Small intestine (tissue), 7 donors: ENCODE results near the gene KCNC4. TPM values are rescaled to one million over a fixed set of nuclear protein-coding genes. Genes with fewer than 3 reads are reported as not detected.

Experiments
- DNase-seq, 2 donors: peaks; one replicate each; pipeline versions ENCODE4 v3.0.0 to v3.0.0-alpha.2; 2013
- FAIRE-seq: peaks from 2 replicates; lab custom pipeline; 2012; peaks lifted over from hg19 to GRCh38; lab: Jason Lieb, UNC
- H3K27ac ChIP-seq, 3 donors: one replicate each; pipeline ENCODE4 v1.5.1; 2013; ENCODE audit warnings: low read length in 2 of 3, mild to moderate bottlenecking in 2 of 3, control low read depth in 1 of 3, inconsistent platforms in 1 of 3, low read depth in 1 of 3, moderate library complexity in 1 of 3
- H3K27me3 ChIP-seq, 3 donors: one replicate each; pipeline ENCODE4 v1.6.1; 2013; ENCODE audit warnings: low read length in 3 of 3, inconsistent platforms in 1 of 3; ENCODE audit not compliant: control insufficient read depth in 3 of 3, insufficient read depth in 3 of 3
- H3K36me3 ChIP-seq, 3 donors: one replicate each; pipeline ENCODE4 v1.6.1; 2013; ENCODE audit warnings: low read length in 3 of 3, inconsistent platforms in 1 of 3, low read depth in 1 of 3, mild to moderate bottlenecking in 1 of 3, moderate library complexity in 1 of 3; ENCODE audit not compliant: control insufficient read depth in 3 of 3, insufficient read depth in 2 of 3
- H3K4me1 ChIP-seq, 3 donors: one replicate each; pipeline ENCODE4 v1.6.1; 2013; ENCODE audit warnings: low read length in 2 of 3, inconsistent platforms in 1 of 3, low read depth in 1 of 3, mild to moderate bottlenecking in 1 of 3, moderate library complexity in 1 of 3; ENCODE audit not compliant: control insufficient read depth in 3 of 3, insufficient read depth in 2 of 3
- H3K4me3 ChIP-seq, 3 donors: one replicate each; pipeline ENCODE4 v1.5.1; 2013; ENCODE audit warnings: low read length in 3 of 3, control low read depth in 1 of 3, inconsistent platforms in 1 of 3, low read depth in 1 of 3, mild to moderate bottlenecking in 1 of 3, moderate library complexity in 1 of 3
- H3K9me3 ChIP-seq, 2 donors: one replicate each; pipeline ENCODE4 v1.6.1; 2013; ENCODE audit warnings: low read depth in 1 of 2, low read length in 1 of 2; ENCODE audit not compliant: control insufficient read depth in 2 of 2, insufficient read depth in 1 of 2
- WGBS, 3 donors: extraction: QIAGEN DNeasy Blood & Tissue Kit; methylation state at CpG; one replicate each; pipeline ENCODE4 v1.1.7; 2013; 5-methylcytosine and 5-hydroxymethylcytosine counted together
- polyA plus RNA-seq, 4 donors: library from polyadenylated mRNA; stranded (reverse) in 3 of 4; unstranded in 1 of 4; fragments of 200-250 nt in 3 of 4; fragments of 120-200 nt in 1 of 4; gene quantifications; one replicate each; pipeline versions ENCODE4 v1.2.1 to v1.2.3, GENCODE V29; 2013
- donor health status: healthy with polysubstance abuse.
- donor health status: control.
- donor health status: control.
- donor health status: Bipolar disorder and iron deficiency.
- donor health status: healthy.

The KCNC4 gene
- polyA plus RNA-seq, 4 donors = under 0.01 to 3.7 (median 2.1) TPM

DNA sequence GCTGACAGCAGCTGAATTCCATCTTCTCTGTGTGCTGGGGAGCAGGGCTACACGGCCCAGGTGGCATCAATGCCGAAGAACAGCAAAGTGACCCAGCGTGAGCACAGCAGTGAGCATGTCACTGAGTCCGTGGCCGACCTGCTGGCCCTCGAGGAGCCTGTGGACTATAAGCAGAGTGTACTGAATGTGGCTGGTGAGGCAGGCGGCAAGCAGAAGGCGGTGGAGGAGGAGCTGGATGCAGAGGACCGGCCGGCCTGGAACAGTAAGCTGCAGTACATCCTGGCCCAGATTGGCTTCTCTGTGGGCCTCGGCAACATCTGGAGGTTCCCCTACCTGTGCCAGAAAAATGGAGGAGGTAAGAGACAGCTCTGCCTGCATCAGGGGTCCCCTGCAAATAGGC, 43.3 kb upstream of the KCNC4 start:
- Histone ChIP-seq H3K4me3 (no peak overlapping the region), H3K36me3 (no peaks in the 10 kb centered on the region), H3K4me1 (no peaks in the 10 kb centered on the region), H3K27me3 (peaks cover 0 to 5% (median 2%) of the 10 kb centered on the region in 3 donors), H3K27ac (no peak overlapping the region), H3K9me3 (no peaks in the 10 kb centered on the region)
- no peak for DNase-seq
- no peak for FAIRE-seq
- 86 to 87% (median 87%) methylated on average over 11 of the region's 11 CpGs for WGBS, 3 donors

DNA sequence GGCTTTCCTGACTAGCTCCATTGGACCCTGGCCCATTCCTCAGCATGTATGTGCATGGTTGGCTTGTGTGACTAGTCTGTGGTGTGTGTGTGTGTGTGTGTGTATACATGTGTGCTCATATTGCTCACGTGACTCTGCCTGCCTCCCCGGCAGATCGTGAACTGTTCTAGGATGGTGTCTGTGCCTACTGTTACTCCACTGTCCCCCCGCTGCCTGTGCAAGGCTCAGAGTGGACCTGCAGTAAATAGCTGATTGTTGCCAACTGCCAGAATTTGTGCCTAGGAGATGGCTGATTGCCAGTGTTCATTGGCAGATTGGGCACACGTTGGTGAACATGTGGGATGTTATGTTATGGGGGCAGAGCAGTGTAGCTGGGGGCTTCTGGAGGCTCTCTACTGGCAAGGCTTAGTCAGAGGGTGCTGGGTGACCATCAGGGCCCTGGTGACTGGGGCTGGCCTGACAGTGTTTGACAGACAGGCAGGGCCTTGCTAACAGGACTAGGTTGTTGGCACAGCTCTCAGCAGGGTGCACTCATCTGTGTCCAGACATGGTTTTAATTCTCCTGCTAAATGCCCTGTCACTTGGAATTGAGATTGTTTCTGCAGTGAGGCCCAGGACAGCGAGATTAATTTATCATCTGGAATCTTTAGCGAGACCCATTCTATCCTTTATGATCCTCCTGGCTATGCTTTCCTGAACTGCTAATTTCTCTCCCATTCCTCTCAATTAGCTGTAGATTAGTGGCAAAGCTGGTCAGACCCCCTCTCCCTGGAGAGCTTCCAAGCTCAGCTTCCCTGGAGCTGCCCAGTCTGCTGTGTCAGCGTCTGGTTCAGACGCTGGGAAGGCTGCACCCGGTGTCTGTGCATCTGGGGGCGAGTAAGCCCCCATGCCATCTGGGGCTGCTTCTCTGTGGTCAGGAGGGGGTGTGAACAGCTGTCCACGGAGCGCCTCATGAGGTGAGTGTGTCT, 39.1 kb upstream of the KCNC4 start:
- DNase-seq = no peak
- FAIRE-seq = no peak
- H3K27me3 ChIP-seq = peaks cover 0 to 10% (median 0%) of the 10 kb centered on the region in 3 donors

DNA sequence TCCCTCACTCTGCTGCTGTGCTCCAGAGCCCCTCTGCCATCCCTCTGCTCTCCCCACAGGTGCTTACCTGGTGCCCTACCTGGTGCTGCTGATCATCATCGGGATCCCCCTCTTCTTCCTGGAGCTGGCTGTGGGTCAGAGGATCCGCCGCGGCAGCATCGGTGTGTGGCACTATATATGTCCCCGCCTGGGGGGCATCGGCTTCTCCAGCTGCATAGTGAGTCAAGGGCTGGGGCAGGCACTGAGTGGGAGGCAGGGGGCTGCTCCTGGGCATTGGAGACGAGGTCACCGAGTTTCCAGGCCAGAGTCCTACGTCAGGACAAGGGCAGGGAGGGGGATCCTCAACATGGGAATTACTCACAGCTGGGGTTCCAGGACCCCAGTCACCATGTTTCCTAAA, 38.1 kb upstream of the KCNC4 start:
- H3K4me3 ChIP-seq = no peak overlapping the region
- DNase-seq (no peak), FAIRE-seq (no peak)
- 85 to 88% (median 87%) methylated on average over 10 of the region's 10 CpGs for WGBS, 3 donors
- H3K27ac ChIP-seq = no peak overlapping the region
- no peaks in the 10 kb centered on the region for H3K36me3 ChIP-seq
- H3K4me1 ChIP-seq = no peaks in the 10 kb centered on the region
- H3K27me3 ChIP-seq = peaks cover 0 to 10% (median 0%) of the 10 kb centered on the region in 3 donors
- no peaks in the 10 kb centered on the region for H3K9me3 ChIP-seq

More for the DNA sequence above, 39.1 kb upstream of the KCNC4 start:
- H3K4me1 ChIP-seq = no peaks in the 10 kb centered on the region
- WGBS, 3 donors = 68 to 71% (median 71%) methylated on average over 13 of the region's 13 CpGs
- H3K9me3 ChIP-seq = no peaks in the 10 kb centered on the region
- H3K36me3 ChIP-seq = no peaks in the 10 kb centered on the region
- no peak overlapping the region for H3K4me3 ChIP-seq
- H3K27ac ChIP-seq = no peak overlapping the region

- Histone ChIP-seq H3K27ac (no peak overlapping the region), H3K36me3 (no peaks in the 10 kb centered on the region), H3K4me3 (no peak overlapping the region), H3K4me1 (no peaks in the 10 kb centered on the region), H3K9me3 (peaks cover 0 to 3% of the 10 kb centered on the region in 2 donors), H3K27me3 (peaks cover 0 to 10% (median 0%) of the 10 kb centered on the region in 3 donors)
- WGBS, 3 donors = 65 to 69% (median 65%) methylated on average over 15 of the region's 15 CpGs
- FAIRE-seq (no peak), DNase-seq (no peak)
These were observed 36.5 kb upstream of the KCNC4 start for GRCh38 chr1:110173466-110174105.

DNA sequence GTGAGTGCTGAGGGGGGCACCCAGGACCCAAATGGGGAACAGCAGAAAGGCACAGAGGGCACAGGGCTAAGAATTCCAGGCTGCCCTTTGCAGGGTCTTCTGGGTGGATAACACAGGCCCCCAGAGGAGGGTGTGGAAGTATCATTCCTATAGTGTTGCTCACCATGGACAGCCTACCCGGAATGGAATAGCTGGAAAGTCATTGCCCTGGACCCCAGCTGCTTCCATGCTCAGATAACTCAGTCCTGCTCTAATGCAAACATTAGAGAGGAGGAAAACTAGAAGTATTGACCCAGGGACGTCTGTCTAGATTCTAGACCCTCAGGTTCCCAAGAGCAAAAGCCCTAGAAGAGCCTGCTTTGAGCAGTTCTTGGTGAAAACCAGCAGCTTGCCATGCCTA, 35.2 kb upstream of the KCNC4 start:
- peaks cover 0 to 10% (median 0%) of the 10 kb centered on the region in 3 donors for H3K27me3 ChIP-seq
- H3K9me3 ChIP-seq = peaks cover 0 to 4% of the 10 kb centered on the region in 2 donors
- no peak for DNase-seq
- no peaks in the 10 kb centered on the region for H3K36me3 ChIP-seq
- H3K4me3 ChIP-seq = no peak overlapping the region
- 36 to 56% (median 53%) methylated on average over 2 of the region's 2 CpGs for WGBS, 3 donors
- no peaks in the 10 kb centered on the region for H3K4me1 ChIP-seq
- H3K27ac ChIP-seq = no peak overlapping the region
- no peak for FAIRE-seq

DNA sequence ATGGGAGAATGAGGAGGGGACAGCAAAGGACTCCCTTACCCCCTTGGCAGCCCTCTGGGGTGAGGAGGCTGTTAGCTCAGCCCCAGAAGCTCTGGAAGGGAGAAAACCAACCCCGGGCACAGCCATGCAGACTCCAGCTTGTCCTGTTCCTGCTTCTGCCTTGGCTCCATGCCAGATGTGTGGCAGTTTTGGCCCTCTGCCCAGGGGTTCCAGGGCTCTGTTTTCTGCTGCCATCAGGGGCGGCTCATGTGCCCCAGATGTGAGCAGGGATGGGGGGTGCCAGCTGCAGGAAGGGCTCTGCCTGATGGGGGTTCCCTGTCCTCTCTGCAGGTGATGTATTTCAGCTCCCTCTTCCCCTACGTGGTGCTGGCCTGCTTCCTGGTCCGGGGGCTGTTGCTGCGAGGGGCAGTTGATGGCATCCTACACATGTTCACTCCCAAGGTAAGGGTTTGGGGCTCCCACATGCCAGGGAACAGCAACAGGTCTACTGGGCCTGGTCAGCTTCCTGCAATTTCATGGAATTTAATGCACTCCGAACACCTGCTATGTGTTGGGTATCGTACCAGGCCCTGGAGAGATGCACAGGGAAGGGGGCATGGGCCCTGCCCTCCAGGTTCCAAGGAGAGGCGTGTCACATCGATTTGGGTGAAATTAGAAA, 33.7 kb upstream of the KCNC4 start:
- DNase-seq (peak; percentile 11 to 43), FAIRE-seq (no peak)
- no peak overlapping the region for H3K4me3 ChIP-seq
- H3K9me3 ChIP-seq = peaks cover 0 to 4% of the 10 kb centered on the region in 2 donors
- no peaks in the 10 kb centered on the region for H3K4me1 ChIP-seq
- no peaks in the 10 kb centered on the region for H3K36me3 ChIP-seq
- 37 to 49% (median 39%) methylated on average over 9 of the region's 9 CpGs for WGBS, 3 donors
- no peak overlapping the region for H3K27ac ChIP-seq
- peaks cover 0 to 13% (median 0%) of the 10 kb centered on the region in 3 donors for H3K27me3 ChIP-seq

- H3K4me1 ChIP-seq = no peaks in the 10 kb centered on the region
- peaks cover 0 to 16% (median 0%) of the 10 kb centered on the region in 3 donors for H3K27me3 ChIP-seq
- DNase-seq = no peak
- no peaks in the 10 kb centered on the region for H3K36me3 ChIP-seq
- H3K27ac ChIP-seq = no peak overlapping the region
- H3K9me3 ChIP-seq = peaks cover 0 to 4% of the 10 kb centered on the region in 2 donors
- 48 to 66% (median 53%) methylated on average over 4 of the region's 4 CpGs for WGBS, 3 donors
- no peak for FAIRE-seq
- H3K4me3 ChIP-seq = no peak overlapping the region
These were observed 32.3 kb upstream of the KCNC4 start for GRCh38 chr1:110177775-110178174.

DNA sequence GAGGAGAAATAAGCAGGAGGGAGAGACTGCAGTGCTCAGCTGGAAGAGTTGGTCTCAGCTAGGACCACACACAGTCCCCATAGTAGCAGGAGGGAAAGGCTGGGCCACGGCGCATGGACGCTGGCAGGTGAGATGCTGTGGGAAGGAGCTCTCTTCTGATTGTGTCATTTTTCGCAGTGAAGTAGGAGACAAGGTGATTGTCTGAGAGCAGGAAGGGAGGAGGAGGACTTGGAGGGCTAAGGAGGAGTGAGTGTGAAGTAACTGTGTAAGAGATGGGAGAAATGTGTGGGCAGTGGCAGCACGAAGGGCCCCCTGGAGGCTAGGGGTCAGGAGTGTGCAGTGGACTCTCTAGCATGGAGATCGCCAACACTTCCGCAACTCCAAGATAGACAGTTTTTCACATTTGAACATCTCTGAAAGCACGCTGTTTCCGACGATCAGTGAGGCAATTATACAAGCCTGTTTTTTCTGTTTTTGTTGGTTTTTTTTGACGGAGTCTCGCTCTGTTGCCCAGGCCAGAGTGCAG, 26.4 kb upstream of the KCNC4 start:
- 81 to 85% (median 84%) methylated on average over 12 of the region's 12 CpGs for WGBS, 3 donors
- no peaks in the 10 kb centered on the region for H3K9me3 ChIP-seq
- DNase-seq (no peak), FAIRE-seq (no peak)
- no peak overlapping the region for H3K27ac ChIP-seq
- no peaks in the 10 kb centered on the region for H3K4me1 ChIP-seq
- no peak overlapping the region for H3K4me3 ChIP-seq
- no peaks in the 10 kb centered on the region for H3K36me3 ChIP-seq
- peaks cover 0 to 23% (median 0%) of the 10 kb centered on the region in 3 donors for H3K27me3 ChIP-seq
